Activated CD8-positive, alpha-beta memory T cell treated with anti-CD3 and anti-CD28 coated beads, Interleukin-2, amount 50 U/mL, for 1 hour (primary cell): ENCODE data around the gene CTAG1A.
"Not testable (repeated sequence)": the region's sequence is repeated elsewhere in the genome, so short reads cannot be mapped to it uniquely, and the experiment has no call there.

Source experiments
- DNase-seq: peaks from one replicate; pipeline ENCODE4 v3.0.0-alpha.2; 2020; ENCODE audit errors: extremely low read depth

Gene CTAG1A

DNA sequence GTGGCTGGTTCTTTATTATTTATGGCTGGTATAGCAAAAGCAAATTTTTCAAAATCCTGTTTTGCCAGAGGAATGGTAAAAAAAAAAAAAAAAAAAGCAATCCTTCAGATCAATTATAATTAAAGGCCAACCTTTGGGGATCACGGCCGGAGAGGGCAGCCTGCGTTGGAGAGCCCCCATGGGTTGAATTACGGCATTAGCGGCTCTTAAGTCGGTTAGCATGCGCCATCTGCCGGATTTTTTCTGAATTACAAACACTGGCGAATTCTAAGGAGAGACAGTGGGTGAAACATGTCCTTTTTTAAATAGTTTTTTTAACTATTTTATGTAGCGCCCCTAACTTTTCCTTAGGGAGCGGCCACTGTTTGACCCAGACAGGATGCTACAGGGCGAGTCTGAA is 28.7 kb downstream of the CTAG1A start:
- not testable (repeated sequence) for DNase-seq

DNA sequence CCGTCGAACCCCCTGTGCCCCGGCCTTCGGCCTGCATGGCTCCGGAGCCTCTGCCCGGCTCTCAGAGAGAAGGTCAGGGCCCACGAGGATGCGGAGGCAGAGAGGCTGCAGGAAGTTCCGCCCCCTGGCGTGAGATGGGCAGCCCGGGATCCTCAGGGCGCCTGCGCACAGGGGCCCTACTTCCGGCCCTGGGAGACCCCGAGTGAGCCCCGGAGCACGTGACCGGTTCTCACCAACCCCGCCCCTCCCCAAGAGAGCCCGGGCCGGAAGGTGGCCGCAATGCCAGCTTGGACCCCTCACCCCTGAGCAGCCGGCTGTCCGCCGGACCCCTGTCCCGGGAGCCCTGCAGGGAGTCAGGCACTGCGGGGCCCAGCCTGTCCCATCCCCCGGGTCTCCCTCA is 34.2 kb downstream of the CTAG1A start, which contains the start of gene CTAG1B:
Gene CTAG1B (minus strand): TSS at position 101 of the 400 bp plus-strand sequence. CDS start 64 bp downstream, at position 37.
- DNase-seq: not testable (repeated sequence)

DNA sequence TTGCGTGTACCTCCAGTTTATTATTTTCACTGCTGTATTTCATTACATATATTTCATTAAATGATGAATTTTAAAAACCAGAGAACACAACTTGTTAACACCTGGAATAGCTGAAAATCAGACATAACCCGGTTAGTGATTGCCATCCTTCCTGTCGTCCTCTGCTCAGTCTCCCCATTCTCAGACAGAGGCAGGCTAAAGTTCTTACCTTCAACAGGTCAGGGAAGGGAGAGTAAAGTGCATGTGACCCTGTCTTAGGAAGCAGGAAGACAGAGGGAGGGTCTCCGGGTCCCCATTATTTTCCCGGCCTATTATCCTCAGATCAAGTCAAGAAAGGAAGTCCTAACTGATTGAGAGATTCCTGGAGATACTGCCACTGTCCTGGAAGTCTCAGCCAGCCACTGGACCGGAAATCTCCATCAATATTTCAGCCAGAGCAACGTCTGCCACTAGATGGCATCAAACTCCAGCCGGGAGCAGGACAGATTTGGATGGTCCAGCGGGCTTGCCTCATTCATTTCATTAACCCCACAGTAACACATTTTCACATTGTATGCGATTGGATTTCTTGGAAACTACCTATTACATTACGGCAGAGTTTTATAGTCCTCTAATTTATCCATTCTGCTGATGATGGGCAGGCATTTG is 36.0 kb downstream of the CTAG1A start:
- not testable (repeated sequence) for DNase-seq

DNA sequence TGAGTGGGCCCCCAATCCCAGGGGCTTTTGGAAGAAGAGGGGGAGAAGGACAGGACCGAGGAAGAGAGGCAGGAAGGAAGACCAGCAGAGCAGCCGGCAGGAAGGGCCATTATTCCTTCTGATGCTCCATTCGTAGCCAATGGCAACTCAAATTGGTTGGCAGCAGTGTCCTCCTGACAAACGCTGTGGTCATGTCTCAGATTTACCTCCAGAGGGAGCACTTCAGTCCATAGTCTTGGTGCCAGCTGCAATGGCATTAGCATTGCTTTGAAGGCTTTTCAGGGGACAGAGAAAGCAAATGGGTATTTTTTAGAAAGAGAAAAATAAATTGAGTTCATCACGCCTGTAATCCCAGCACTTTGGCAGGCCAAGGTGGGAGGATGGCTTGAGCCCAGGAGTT is 44.0 kb downstream of the CTAG1A start:
- DNase-seq: not testable (repeated sequence)

DNA sequence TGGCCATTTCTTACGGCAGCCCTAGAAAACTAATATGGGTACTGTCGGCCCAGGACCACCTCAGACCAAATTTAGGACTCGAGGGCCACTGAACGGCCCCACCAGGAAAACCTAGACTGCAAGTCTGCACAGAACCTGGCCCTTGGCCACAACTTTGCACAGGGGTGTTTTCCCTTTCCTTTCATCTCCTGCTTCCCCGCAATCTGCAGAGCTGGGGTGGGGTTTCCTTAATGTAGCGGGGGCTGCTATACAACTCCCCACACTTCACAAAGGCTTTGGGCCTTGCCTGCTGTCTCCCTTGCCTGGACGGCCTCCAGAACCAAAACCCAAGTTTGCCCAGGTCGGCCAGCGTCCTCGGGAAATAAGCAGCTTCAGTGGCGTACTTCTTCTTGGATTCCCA is 46.0 kb downstream of the CTAG1A start:
- not testable (repeated sequence) for DNase-seq

DNA sequence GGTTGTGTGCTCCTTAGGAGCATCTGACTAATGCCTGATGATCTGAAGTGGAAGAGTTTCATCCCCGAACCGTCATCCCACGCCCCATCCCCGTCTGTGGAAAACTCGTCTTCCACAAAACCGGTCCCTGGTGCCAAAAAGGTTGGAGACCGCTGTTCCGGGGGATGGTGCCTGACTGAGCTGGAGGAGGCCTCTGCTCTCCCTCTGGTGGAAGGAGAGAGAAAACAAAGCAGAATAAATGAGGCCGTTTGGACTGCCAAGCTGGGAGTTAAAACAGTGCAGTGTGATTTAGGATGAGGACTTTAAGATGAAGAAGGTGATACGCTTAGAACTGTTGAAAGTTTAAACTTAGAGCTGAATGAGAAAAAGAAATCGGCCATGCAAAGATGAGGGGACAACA is 48.7 kb downstream of the CTAG1A start:
- DNase-seq: not testable (repeated sequence)
